ENCODE measurements around the gene ZNF878. TPM values are rescaled to one million over a fixed set of nuclear protein-coding genes. Genes with fewer than 3 reads are reported as not detected.

ZNF878 gene
- 0.28 TPM for polyA plus RNA-seq (2012; ENCODE audit: insufficient read depth, insufficient read length, low read depth)

DNA sequence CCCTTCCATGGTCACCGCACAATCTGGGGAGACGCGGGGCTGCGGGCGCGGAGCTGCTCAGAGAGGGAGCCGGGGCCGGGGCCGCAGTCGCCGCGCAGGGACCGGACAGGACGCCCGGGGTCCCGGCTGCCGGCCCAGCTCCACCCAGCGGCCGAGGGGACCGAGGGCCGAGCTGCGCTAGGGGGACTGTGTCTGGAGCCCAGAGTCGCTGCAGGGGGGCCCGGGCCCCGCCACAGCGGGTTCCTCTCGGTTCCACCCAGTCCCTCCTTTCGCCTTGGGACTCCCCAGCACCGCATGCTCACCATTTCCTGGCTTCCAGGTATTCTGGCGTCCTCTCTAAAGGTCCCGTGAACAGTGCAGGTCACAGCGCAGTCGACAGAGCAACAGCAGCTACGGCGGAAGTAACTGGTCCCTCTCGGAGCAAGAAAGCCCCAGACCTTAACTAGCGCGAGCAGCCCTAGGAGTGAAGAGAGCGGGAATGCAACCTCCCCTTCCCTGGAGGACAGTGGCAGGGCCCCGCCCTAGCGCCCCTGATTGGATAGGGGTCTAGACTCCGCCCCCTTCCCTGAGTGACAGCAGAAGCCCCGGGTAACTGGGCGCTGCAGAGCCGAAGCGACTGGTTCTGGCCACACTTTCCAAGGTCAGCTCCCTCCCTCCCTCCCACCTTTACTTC lies at the start of gene ZNF878:
TSS of gene ZNF878 (minus strand) at position 465 of the 673 bp plus-strand sequence. CDS start at position 305, 160 bp downstream.
- no peaks in the 10 kb centered on the region for H3K36me3 ChIP-seq
- H3K27me3 ChIP-seq: no peaks in the 10 kb centered on the region
- DNase-seq: peak; percentile 97
- peak within 1 kb of the TSS; percentile 80 for H3K4me3 ChIP-seq (ENCODE audit: low read depth, low read length)
- H3K9me3 ChIP-seq: peaks cover 3% of the 10 kb centered on the region
- H3K4me1 ChIP-seq: no peaks in the 10 kb centered on the region
- TF ChIP-seq, protein P1, sequence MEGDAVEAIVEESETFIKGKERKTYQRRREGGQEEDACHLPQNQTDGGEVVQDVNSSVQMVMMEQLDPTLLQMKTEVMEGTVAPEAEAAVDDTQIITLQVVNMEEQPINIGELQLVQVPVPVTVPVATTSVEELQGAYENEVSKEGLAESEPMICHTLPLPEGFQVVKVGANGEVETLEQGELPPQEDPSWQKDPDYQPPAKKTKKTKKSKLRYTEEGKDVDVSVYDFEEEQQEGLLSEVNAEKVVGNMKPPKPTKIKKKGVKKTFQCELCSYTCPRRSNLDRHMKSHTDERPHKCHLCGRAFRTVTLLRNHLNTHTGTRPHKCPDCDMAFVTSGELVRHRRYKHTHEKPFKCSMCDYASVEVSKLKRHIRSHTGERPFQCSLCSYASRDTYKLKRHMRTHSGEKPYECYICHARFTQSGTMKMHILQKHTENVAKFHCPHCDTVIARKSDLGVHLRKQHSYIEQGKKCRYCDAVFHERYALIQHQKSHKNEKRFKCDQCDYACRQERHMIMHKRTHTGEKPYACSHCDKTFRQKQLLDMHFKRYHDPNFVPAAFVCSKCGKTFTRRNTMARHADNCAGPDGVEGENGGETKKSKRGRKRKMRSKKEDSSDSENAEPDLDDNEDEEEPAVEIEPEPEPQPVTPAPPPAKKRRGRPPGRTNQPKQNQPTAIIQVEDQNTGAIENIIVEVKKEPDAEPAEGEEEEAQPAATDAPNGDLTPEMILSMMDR (IDR thresholded peaks at IDR 0.05; ENCODE audit: low read depth, low read length): 0 out of 2 replicates have a peak, but pooled peaks have one; percentile 23

DNA sequence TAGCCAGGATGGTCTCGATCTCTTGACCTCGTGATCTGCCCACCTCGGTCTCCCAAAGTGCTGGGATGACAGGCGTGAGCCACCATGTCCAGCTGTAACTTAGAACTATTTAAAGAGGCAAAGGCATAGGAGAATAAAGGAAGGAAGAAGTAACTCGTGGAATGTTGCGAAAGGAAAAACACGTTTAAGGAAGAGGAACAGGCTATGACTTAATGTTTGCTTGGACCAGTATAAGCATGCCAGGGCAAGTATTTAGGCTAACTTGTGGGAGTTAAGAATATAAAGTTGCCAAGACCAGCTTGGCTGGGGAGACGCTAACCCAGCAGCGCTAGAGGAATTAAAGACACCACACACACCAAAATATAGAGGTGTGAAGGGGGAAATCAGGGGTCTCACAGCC lies 45.3 kb upstream of the ZNF878 start:
- H3K4me3 ChIP-seq (ENCODE audit: low read depth, low read length): no peak overlapping the region
- no peaks in the 10 kb centered on the region for H3K4me1 ChIP-seq
- TF ChIP-seq, protein P1 (IDR thresholded peaks at IDR 0.05; ENCODE audit: low read depth, low read length): no peak
- H3K9me3 ChIP-seq: no peaks in the 10 kb centered on the region
- no peak for DNase-seq
- no peaks in the 10 kb centered on the region for H3K27me3 ChIP-seq
- peaks cover 4% of the 10 kb centered on the region; the same call in 1 of the 2 replicates for H3K36me3 ChIP-seq

DNA sequence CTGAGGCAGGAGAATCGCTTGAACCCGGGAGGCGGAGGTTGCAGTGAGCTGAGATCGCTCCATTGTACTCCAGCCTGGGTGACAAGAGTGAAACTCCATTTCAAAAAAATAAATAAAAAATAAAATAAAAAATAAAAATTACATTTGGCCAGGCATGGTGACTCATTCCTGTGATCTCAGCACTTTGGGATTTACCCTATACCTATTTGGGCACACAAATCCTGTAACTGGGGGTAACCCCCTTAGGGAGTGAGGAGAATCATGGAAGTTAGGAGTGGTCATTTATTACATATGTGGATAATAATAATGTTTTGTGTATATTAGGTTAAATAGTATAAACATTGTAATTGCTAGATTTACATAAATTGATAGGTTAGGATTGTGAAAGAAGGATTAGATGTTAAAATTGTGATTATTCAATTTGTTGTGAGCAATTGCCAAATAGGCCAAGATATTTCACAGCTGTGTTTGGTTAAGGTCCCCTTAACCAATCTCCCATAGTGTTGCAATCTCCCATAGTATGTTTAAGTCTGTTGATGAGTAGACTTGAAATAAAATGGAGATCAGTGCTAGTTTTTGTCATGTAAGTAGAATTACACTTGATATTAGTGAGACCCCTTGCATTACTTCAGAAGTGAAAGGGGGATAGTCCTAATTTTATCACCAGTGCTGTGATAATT lies 42.5 kb upstream of the ZNF878 start:
- no peaks in the 10 kb centered on the region for H3K27me3 ChIP-seq
- DNase-seq: no peak
- no peak overlapping the region for H3K4me3 ChIP-seq (ENCODE audit: low read depth, low read length)
- H3K9me3 ChIP-seq: no peaks in the 10 kb centered on the region; the same call in 1 of the 2 replicates
- TF ChIP-seq, protein P1 (IDR thresholded peaks at IDR 0.05; ENCODE audit: low read depth, low read length): no peak
- no peaks in the 10 kb centered on the region for H3K4me1 ChIP-seq
- peaks cover 4% of the 10 kb centered on the region; the same call in 1 of the 2 replicates for H3K36me3 ChIP-seq

DNA sequence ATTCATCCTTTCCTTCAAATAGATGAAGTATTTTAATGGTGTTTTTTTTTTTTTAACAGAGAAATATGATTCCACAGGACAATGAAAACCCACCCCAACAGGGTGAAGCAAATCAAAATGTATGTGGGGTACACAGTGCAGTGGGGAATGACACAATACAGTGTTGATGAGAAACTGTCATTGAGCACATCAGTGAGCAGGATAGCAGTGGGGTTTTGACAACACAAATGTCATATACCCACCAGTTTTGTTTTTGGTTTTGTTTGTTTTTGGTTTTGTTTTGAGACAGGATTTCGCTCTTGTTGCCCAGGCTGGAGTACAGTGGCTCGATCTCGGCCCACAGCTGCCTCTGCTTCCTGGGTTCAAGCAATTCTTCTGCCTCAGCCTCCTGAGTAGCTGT lies 41.0 kb upstream of the ZNF878 start:
- no peak for DNase-seq
- Histone ChIP-seq H3K36me3 (peaks cover 4% of the 10 kb centered on the region; the same call in 1 of the 2 replicates), H3K4me1 (no peaks in the 10 kb centered on the region), H3K9me3 (no peaks in the 10 kb centered on the region; the same call in 1 of the 2 replicates), H3K4me3 (ENCODE audit: low read depth, low read length) (no peak overlapping the region), H3K27me3 (no peaks in the 10 kb centered on the region)
- TF ChIP-seq, protein P1 (IDR thresholded peaks at IDR 0.05; ENCODE audit: low read depth, low read length): no peak

DNA sequence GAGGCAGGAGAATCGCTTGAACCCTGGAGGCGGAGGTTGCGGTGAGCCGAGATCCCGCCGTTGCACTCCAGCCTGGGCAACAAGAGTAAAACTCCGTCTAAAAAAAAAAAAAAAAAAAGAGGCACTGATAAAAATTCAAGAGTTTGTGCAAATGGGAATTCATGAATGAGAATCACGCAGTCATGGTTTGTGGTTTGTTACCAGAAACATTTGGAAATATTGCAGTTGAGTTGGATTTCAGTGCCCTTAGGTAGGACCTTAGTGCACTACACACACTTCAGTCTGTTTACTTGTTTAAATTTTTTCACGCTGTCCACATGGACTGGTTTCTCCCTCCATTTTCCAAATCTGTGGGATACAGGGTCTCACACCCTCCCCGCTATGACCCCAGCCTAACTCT lies 40.2 kb upstream of the ZNF878 start:
- no peak for DNase-seq
- Histone ChIP-seq H3K4me3 (ENCODE audit: low read depth, low read length) (peak overlapping the region; percentile 67), H3K27me3 (no peaks in the 10 kb centered on the region), H3K9me3 (no peaks in the 10 kb centered on the region; the same call in 1 of the 2 replicates), H3K36me3 (peaks cover 4% of the 10 kb centered on the region; the same call in 1 of the 2 replicates), H3K4me1 (no peaks in the 10 kb centered on the region)
- TF ChIP-seq, protein P1 (IDR thresholded peaks at IDR 0.05; ENCODE audit: low read depth, low read length): no peak
